ENCODE results near the gene STIL.

GRCh38 chr1:47228644-47229030 lies 85.3 kb downstream of the STIL start:
- TF ChIP-seq POLR2A (IDR thresholded peaks at IDR 0.05; ENCODE audit: low read depth, low read length) (no peak), TAF1 (IDR thresholded peaks at IDR 0.05; ENCODE audit: borderline replicate concordance, low read depth, low read length) (no peak)

Measured in GM12892 (cell line).